Esophagus muscularis mucosa (tissue), 4 donors: ENCODE results near the gene SERPINE2. TPM values are rescaled to one million over a fixed set of nuclear protein-coding genes. Genes with fewer than 3 reads are reported as not detected.
A peak's percentile ranks its signal among the peaks of the same experiment; 100 is the strongest.

Experiments
- DNase-seq: peaks from one replicate; pipeline ENCODE4 v3.0.0-alpha.2; 2017; ENCODE audit errors: extremely low spot score
- H3K27ac ChIP-seq, 4 donors: fragments of 200-600 bp; sonication (generic); replicated peaks in 1 of 4; 1 replicate in 3 of 4; 2 replicates in 1 of 4; pipeline ENCODE4 v1.5.1; 2016 to 2019; ENCODE audit warnings: mild to moderate bottlenecking in 1 of 4
- H3K27me3 ChIP-seq, 4 donors: fragments of 200-600 bp; sonication (generic); one replicate each; pipeline versions ENCODE4 v1.5.1 to v1.6.0; 2016 to 2019
- H3K36me3 ChIP-seq, 4 donors: fragments of 200-600 bp; sonication (generic); one replicate each; pipeline ENCODE4 v1.5.1; 2016 to 2019
- H3K4me1 ChIP-seq, 4 donors: fragments of 200-600 bp; sonication (generic); one replicate each; pipeline ENCODE4 v1.5.1; 2016 to 2019
- H3K4me3 ChIP-seq, 4 donors: fragments of 200-600 bp; sonication (generic); 1 replicate in 2 of 4; 2 replicates in 2 of 4; pipeline ENCODE4 v1.5.1; 2016 to 2019; ENCODE audit warnings: mild to moderate bottlenecking in 4 of 4, moderate library complexity in 1 of 4
- H3K9me3 ChIP-seq, 4 donors: fragments of 200-600 bp; sonication (generic); 1 replicate in 3 of 4; 2 replicates in 1 of 4; pipeline ENCODE4 v1.5.1; 2016 to 2019
- EP300 ChIP-seq: sonication (generic); formaldehyde crosslinking; IDR thresholded peaks from one replicate; pipeline ENCODE4 v1.6.1; 2017; ENCODE audit warnings: antibody characterized with exemption
- POLR2A ChIP-seq: fragments of 450-650 bp; IDR thresholded peaks from one replicate; pipeline ENCODE4 v1.6.1; 2017; ENCODE audit warnings: antibody characterized with exemption, moderate library complexity, mild to moderate bottlenecking, low read depth
- POLR2AphosphoS5 ChIP-seq, 2 donors: sonication (generic); formaldehyde crosslinking; IDR thresholded peaks; one replicate each; pipeline ENCODE4 v1.6.1; 2017; ENCODE audit warnings: antibody characterized with exemption in 2 of 2
- WGBS: methylation state at CpG from one replicate; pipeline ENCODE4 v1.1.5; 2018; 5-methylcytosine and 5-hydroxymethylcytosine counted together
- intact Hi-C: fragments of 100-400 bp; cut with DNase I; formaldehyde crosslinking; loops from one replicate; pipeline ENCODE4 v1.15.1; 2023
- total RNA-seq, 4 donors: library from RNA; depleted of rRNA; stranded (reverse); fragments of >200 nt; gene quantifications; one replicate each; pipeline versions ENCODE4 v1.1.0 to v1.2.1, GENCODE V29; 2016
- TF ChIP-seq, protein P1 (sequence below), 3 experiments: fragments of 200-600 bp in 2 of 3; fragments of 450-650 bp in 1 of 3; sonication (generic) in 2 of 3; IDR thresholded peaks; one replicate each; pipeline ENCODE4 v1.5.1; 2017 to 2019; ENCODE audit warnings: antibody characterized with exemption in 3 of 3, mild to moderate bottlenecking in 2 of 3, moderate library complexity in 1 of 3

Gene SERPINE2
- total RNA-seq, 4 donors from 2014 or later, result 20.4 to 126 (median 42.1) TPM

GRCh38 chr2:223970343-223971128 is 68.5 kb downstream of the SERPINE2 start:
- WGBS, result 55% methylated on average over 8 of the region's 8 CpGs
- intact Hi-C loops, result loop anchor here (2.0 kb wide), 1 partner anchor 314 kb away; no protein-coding TSS in a partner anchor
- Histone ChIP-seq H3K4me3 (no peak overlapping the region), H3K27me3 (no peaks in the 10 kb centered on the region), H3K9me3 (no peaks in the 10 kb centered on the region), H3K27ac (no peak overlapping the region), H3K36me3 (peaks cover 0 to 38% (median 26%) of the 10 kb centered on the region in 4 donors), H3K4me1 (peaks cover 0 to 5% (median 2%) of the 10 kb centered on the region in 4 donors)
- TF ChIP-seq POLR2A, result no peak
- TF ChIP-seq, protein P1, sequence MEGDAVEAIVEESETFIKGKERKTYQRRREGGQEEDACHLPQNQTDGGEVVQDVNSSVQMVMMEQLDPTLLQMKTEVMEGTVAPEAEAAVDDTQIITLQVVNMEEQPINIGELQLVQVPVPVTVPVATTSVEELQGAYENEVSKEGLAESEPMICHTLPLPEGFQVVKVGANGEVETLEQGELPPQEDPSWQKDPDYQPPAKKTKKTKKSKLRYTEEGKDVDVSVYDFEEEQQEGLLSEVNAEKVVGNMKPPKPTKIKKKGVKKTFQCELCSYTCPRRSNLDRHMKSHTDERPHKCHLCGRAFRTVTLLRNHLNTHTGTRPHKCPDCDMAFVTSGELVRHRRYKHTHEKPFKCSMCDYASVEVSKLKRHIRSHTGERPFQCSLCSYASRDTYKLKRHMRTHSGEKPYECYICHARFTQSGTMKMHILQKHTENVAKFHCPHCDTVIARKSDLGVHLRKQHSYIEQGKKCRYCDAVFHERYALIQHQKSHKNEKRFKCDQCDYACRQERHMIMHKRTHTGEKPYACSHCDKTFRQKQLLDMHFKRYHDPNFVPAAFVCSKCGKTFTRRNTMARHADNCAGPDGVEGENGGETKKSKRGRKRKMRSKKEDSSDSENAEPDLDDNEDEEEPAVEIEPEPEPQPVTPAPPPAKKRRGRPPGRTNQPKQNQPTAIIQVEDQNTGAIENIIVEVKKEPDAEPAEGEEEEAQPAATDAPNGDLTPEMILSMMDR (IDR thresholded peaks at IDR 0.05), result peak; percentile 83 to 91 (median 84)
- no peak for DNase-seq

DNA sequence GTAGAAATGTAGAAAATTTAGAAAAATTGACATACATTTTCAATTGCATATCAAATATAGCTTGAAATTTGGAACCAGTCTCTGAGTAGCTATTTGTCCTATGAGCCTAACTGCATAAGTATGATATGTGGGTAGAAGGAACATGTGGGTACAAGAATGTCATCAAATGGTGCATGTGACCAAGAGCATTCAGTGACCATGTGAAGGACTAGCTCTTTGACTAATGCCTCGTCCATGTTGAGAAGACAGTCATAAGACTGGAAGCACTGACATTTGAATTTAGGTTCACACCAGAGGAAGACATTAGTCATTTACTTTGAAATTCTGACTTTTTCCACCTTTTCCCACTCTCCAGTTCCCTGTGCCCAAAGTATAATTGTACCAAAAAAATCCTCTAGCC is 69.2 kb downstream of the SERPINE2 start:
- no peak for DNase-seq
- Histone ChIP-seq H3K9me3 (no peaks in the 10 kb centered on the region), H3K4me3 (no peak overlapping the region), H3K36me3 (peaks cover 0 to 39% (median 26%) of the 10 kb centered on the region in 4 donors), H3K4me1 (peaks cover 0 to 5% (median 2%) of the 10 kb centered on the region in 4 donors), H3K27ac (no peak overlapping the region), H3K27me3 (no peaks in the 10 kb centered on the region)
- intact Hi-C loops, result loop anchor here (2.0 kb wide), 1 partner anchor 315 kb away; no protein-coding TSS in a partner anchor
- WGBS, result 74% methylated on average over 1 of the region's 1 CpG
- TF ChIP-seq POLR2A (no peak), EP300 (no peak), POLR2AphosphoS5 (IDR thresholded peaks at IDR 0.05) (no peak)
- TF ChIP-seq, protein P1 (IDR thresholded peaks at IDR 0.05), result no peak

GRCh38 chr2:223969315-223969714 is 69.8 kb downstream of the SERPINE2 start:
- TF ChIP-seq POLR2AphosphoS5 (IDR thresholded peaks at IDR 0.05) (no peak), POLR2A (no peak), EP300 (no peak)
- TF ChIP-seq, protein P1 (IDR thresholded peaks at IDR 0.05), result no peak
- H3K36me3 ChIP-seq, result peaks cover 0 to 41% (median 29%) of the 10 kb centered on the region in 4 donors
- no peaks in the 10 kb centered on the region for H3K27me3 ChIP-seq
- peaks cover 0 to 10% (median 2%) of the 10 kb centered on the region in 4 donors for H3K4me1 ChIP-seq
- intact Hi-C loops, result no loop called here
- no peak overlapping the region for H3K27ac ChIP-seq
- H3K9me3 ChIP-seq, result no peaks in the 10 kb centered on the region
- WGBS, result 63% methylated on average over 3 of the region's 3 CpGs
- H3K4me3 ChIP-seq, result no peak overlapping the region
- DNase-seq, result no peak

- H3K4me1 ChIP-seq, result peaks cover 0 to 17% (median 8%) of the 10 kb centered on the region in 4 donors
- intact Hi-C loops, result no loop called here
- peaks cover 0 to 49% (median 33%) of the 10 kb centered on the region in 4 donors for H3K36me3 ChIP-seq
Observed at GRCh38 chr2:223967981-223968380, 71.1 kb downstream of the SERPINE2 start.

More at GRCh38 chr2:223967981-223968380, 71.1 kb downstream of the SERPINE2 start:
- no peak for DNase-seq
- Histone ChIP-seq H3K9me3 (no peaks in the 10 kb centered on the region), H3K27ac (no peak overlapping the region), H3K4me3 (no peak overlapping the region), H3K27me3 (no peaks in the 10 kb centered on the region)
- 73% methylated on average over 2 of the region's 2 CpGs for WGBS
- TF ChIP-seq POLR2AphosphoS5 (IDR thresholded peaks at IDR 0.05), result no peak
- TF ChIP-seq, protein P1 (IDR thresholded peaks at IDR 0.05), result no peak
- no peak for TF ChIP-seq EP300
- TF ChIP-seq POLR2A, result no peak
